ENCODE results near the gene DUSP15.
A peak's percentile ranks its signal among the peaks of the same experiment; 100 is the strongest.

Gene DUSP15

GRCh38 chr20:31848088-31848999 is 22.0 kb downstream of the DUSP15 start:
- Histone ChIP-seq H3K27me3 (ENCODE audit: insufficient read depth, low read length) (peaks cover 5% of the 10 kb centered on the region; the same call in 1 of the 2 replicates), H3K4me2 (ENCODE audit: low read length) (no peak overlapping the region), H3K4me3 (ENCODE audit: low read depth, low read length, poor library complexity, severe bottlenecking) (no peak overlapping the region), H3K9me2 (ENCODE audit: low read depth, low read length) (no peaks in the 10 kb centered on the region), H3F3A (ENCODE audit: insufficient read depth, low read length) (no peaks in the 10 kb centered on the region), H3K27ac (ENCODE audit: low read depth, low read length, poor library complexity, severe bottlenecking) (no peak overlapping the region), H3K9me3 (ENCODE audit: low read length) (no peaks in the 10 kb centered on the region), H3K9ac (ENCODE audit: low read length) (no peak overlapping the region), H2AFZ (ENCODE audit: low read length) (no peak overlapping the region), H3K79me2 (ENCODE audit: insufficient read depth, low read length) (no peaks in the 10 kb centered on the region), H3K36me3 (ENCODE audit: insufficient read depth, low read length) (no peaks in the 10 kb centered on the region), H3K4me1 (ENCODE audit: insufficient read depth, low read length, severe bottlenecking) (no peaks in the 10 kb centered on the region), H4K20me1 (ENCODE audit: insufficient read depth, low read length) (no peaks in the 10 kb centered on the region)
- TF ChIP-seq CTCF (IDR thresholded peaks at IDR 0.05; ENCODE audit: low read length) (no peak), EZH2 (IDR thresholded peaks at IDR 0.05; ENCODE audit: borderline replicate concordance, low read length) (no peak)

GRCh38 chr20:31846793-31847138 is 23.6 kb downstream of the DUSP15 start:
- Histone ChIP-seq H3K27me3 (ENCODE audit: insufficient read depth, low read length) (peaks cover 5% of the 10 kb centered on the region; the same call in 1 of the 2 replicates), H3K9me3 (ENCODE audit: low read length) (no peaks in the 10 kb centered on the region), H3K9ac (ENCODE audit: low read length) (no peak overlapping the region), H3K27ac (ENCODE audit: low read depth, low read length, poor library complexity, severe bottlenecking) (no peak overlapping the region), H3K79me2 (ENCODE audit: insufficient read depth, low read length) (no peaks in the 10 kb centered on the region), H4K20me1 (ENCODE audit: insufficient read depth, low read length) (no peaks in the 10 kb centered on the region), H3K9me2 (ENCODE audit: low read depth, low read length) (no peaks in the 10 kb centered on the region), H2AFZ (ENCODE audit: low read length) (no peak overlapping the region), H3F3A (ENCODE audit: insufficient read depth, low read length) (no peaks in the 10 kb centered on the region), H3K4me3 (ENCODE audit: low read depth, low read length, poor library complexity, severe bottlenecking) (no peak overlapping the region), H3K4me1 (ENCODE audit: insufficient read depth, low read length, severe bottlenecking) (no peaks in the 10 kb centered on the region), H3K36me3 (ENCODE audit: insufficient read depth, low read length) (no peaks in the 10 kb centered on the region), H3K4me2 (ENCODE audit: low read length) (no peak overlapping the region)
- peak; percentile 23; the same call in 1 of the 2 replicates for TF ChIP-seq CTCF (IDR thresholded peaks at IDR 0.05; ENCODE audit: low read length)
- TF ChIP-seq EZH2 (IDR thresholded peaks at IDR 0.05; ENCODE audit: borderline replicate concordance, low read length): no peak

GRCh38 chr20:31845300-31845863 is 24.9 kb downstream of the DUSP15 start, which contains the start of gene FOXS1:
Gene FOXS1 (minus strand): TSS chr20:31845604. CDS start chr20:31845542, 62 bp downstream.
- H3K4me1 ChIP-seq (ENCODE audit: insufficient read depth, low read length, severe bottlenecking): no peaks in the 10 kb centered on the region
- TF ChIP-seq CTCF (IDR thresholded peaks at IDR 0.05; ENCODE audit: low read length) (no peak), EZH2 (IDR thresholded peaks at IDR 0.05; ENCODE audit: borderline replicate concordance, low read length) (no peak)

More at GRCh38 chr20:31845300-31845863, 24.9 kb downstream of the DUSP15 start, which contains the start of gene FOXS1:
- H3K27me3 ChIP-seq (ENCODE audit: insufficient read depth, low read length): peaks cover 5% of the 10 kb centered on the region; the same call in 1 of the 2 replicates
- H2AFZ ChIP-seq (ENCODE audit: low read length): no peak within 1 kb of the TSS
- H3K4me3 ChIP-seq (ENCODE audit: low read depth, low read length, poor library complexity, severe bottlenecking): no peak within 1 kb of the TSS
- no peaks in the 10 kb centered on the region for H3K9me2 ChIP-seq (ENCODE audit: low read depth, low read length)
- H4K20me1 ChIP-seq (ENCODE audit: insufficient read depth, low read length): no peaks in the 10 kb centered on the region
- H3K9ac ChIP-seq (ENCODE audit: low read length): no peak within 1 kb of the TSS
- H3K79me2 ChIP-seq (ENCODE audit: insufficient read depth, low read length): no peaks in the 10 kb centered on the region
- H3K36me3 ChIP-seq (ENCODE audit: insufficient read depth, low read length): no peaks in the 10 kb centered on the region
- no peak within 1 kb of the TSS for H3K27ac ChIP-seq (ENCODE audit: low read depth, low read length, poor library complexity, severe bottlenecking)
- no peak within 1 kb of the TSS for H3K4me2 ChIP-seq (ENCODE audit: low read length)
- H3F3A ChIP-seq (ENCODE audit: insufficient read depth, low read length): no peaks in the 10 kb centered on the region
- H3K9me3 ChIP-seq (ENCODE audit: low read length): no peaks in the 10 kb centered on the region
